GM15510 (cell line): Measurements from ENCODE around the gene CEP152.

Source experiments
- POLR2A ChIP-seq: IDR thresholded peaks from 3 replicates; pipeline ENCODE4 v1.6.1; 2011; ENCODE audit warnings: borderline replicate concordance; ENCODE audit not compliant: insufficient read length; ENCODE audit errors: extremely low read depth

The CEP152 gene

GRCh38 chr15:48828906-48829305 is 18.0 kb upstream of the CEP152 start:
- no peak for TF ChIP-seq POLR2A

GRCh38 chr15:48828471-48828870 is 17.6 kb upstream of the CEP152 start:
- TF ChIP-seq POLR2A: no peak

DNA sequence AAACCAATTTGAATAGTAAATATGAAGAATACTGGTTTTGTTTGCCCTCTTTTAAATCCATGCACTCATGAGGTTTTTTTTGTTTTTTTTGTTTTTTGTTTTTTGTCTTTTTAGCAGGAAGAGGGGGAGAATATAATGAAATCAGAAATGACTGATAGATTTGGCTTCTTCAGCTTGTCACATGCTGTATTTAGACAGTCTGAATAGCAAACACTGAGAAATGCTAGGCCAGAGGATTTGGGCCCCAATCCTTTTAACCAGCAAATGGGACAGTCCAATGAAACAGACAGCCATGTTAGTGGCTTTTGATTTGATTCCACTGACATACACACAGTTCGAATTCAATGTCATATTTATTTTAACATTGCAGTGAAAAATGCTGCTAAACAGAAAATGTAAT is 14.2 kb upstream of the CEP152 start:
- TF ChIP-seq POLR2A: no peak

DNA sequence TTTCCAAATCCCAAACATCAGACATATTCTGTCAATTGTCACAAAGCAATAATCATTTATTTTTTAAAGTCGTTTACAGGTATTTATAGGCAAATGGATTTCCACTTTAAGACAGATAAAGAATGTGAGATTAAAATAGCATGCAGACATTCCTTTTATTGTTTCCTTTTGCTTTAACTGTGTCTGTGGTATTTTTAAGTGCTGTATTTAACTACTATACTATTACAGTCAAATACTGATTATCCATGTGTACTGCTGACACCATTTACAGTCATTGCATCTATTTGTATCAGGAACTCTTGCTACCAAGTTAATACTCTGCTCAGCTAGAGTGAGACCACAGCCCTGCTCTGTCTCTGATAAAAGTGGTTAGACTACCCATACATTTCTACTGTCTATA is 12.8 kb upstream of the CEP152 start:
- no peak for TF ChIP-seq POLR2A

DNA sequence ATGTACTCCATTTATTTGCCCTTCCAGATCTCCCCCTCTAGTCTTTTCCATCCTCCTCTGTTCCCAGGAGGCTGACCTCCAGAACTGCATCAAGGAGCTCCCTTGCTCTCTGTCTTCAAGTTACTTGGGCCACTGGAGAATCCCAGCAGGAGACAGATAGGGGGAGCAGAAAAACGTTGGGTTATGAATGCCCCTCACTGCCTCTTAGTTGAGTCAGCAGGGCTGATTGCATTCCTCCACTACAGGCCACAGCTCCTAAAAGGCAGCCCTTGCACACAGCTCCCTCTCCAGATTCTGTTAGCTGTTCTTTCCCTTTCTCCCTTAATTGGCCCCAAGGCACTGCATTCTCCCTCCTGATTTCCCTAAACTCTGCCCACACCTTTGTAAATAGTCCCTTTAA is 12.4 kb upstream of the CEP152 start:
- TF ChIP-seq POLR2A: no peak

DNA sequence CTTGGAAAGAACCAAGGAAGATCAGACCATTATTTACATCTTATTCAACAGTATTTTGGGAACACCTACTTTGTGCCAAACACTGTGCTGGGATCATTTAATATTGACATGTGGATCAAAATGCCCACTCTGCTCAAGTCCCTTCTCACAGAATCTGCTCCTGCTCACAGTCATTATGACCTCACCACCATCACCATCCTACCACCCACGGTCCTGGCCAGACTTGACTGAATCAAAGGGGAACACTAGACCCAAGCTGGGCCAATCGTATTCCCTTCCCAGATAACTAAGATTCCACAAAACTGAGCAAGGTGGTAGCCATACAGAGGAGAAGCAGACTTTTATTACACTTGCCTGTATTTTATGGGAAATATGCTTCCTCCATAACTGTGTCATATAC is 3.4 kb upstream of the CEP152 start:
- no peak for TF ChIP-seq POLR2A

GRCh38 chr15:48811325-48811958 is 573 bp upstream of the CEP152 start:
- TF ChIP-seq POLR2A: no peak

DNA sequence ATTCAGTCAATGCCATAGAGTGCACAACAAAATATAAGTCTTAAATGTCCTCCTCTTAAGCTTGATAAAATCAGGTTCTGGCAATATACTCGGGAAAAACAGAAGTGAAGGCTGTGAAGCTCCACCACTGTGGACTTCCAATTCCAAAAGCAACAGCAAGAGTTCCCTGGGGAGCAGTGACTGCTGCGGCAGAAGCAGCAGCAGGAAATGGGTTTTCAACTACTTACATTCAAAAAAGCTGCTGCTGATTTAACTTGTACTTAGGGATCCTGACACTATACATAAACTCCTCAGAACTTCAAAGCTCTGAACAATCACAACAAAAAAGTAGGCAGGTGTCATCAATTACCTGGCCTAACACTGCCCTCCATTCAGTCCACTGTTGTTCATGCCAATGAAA is 4.7 kb downstream of the CEP152 start:
- TF ChIP-seq POLR2A: no peak

DNA sequence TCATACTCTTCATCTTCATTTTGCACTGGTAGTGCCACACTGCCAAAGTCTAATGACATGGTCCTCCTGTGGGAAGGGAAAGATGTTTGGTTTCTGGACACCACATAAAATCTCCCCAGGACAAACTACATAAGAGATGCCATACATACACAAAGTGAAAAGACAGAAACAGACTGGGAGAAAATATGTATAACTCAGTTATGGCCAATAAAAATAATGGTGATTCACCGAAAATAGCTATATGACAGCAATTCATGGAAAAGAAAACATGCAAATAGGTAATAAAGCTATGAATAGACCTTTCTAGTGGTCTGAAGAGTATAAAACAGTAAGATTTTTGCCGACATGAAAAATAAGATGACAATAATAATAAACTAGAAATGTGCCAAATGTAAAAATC is 5.3 kb downstream of the CEP152 start:
- no peak for TF ChIP-seq POLR2A

DNA sequence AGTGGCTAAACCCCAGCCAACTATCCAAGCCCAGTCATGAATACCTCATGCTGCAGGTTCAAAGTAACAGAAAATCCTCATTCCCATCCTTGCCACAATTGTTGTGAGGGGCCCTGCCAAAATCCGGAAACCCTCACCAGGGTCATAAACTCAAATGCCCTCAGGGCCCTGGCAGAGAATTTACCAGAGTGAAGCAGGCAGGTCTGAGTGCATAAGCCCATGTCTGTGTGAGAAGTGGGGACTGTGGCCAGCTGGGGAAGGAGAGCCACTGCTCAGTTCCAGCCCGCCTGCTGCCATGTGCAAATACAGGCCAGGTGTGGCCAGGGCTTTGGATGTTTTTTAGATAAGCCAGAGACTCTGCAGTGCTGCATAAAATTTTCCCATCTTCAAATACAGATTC is 7.0 kb downstream of the CEP152 start:
- no peak for TF ChIP-seq POLR2A

DNA sequence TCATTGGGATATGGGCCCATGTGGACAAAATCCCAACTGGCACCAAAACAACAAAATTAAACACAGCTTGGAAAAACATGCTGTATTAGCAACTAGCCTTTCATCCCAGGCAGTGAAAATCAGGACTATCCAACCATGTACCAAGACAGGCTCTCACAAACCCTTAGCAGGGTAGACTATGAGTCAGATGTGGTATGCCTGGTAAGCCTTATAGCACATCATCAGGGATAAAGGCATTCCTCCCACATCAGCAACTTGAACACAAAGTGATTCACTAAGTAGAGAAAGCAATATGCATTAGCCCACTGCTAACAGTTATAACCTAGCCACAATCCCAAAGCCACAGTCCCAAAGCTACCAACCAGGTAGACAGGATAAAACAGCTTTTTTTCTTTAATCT is 8.0 kb downstream of the CEP152 start:
- TF ChIP-seq POLR2A: no peak

GRCh38 chr15:48802257-48802656 is 8.6 kb downstream of the CEP152 start:
- TF ChIP-seq POLR2A: no peak

- no peak for TF ChIP-seq POLR2A
These were observed 9.9 kb downstream of the CEP152 start for GRCh38 chr15:48800811-48801455.

GRCh38 chr15:48800245-48800644 is 10.6 kb downstream of the CEP152 start:
- no peak for TF ChIP-seq POLR2A

- TF ChIP-seq POLR2A: no peak
These were observed 12.6 kb downstream of the CEP152 start for GRCh38 chr15:48798319-48798718.

DNA sequence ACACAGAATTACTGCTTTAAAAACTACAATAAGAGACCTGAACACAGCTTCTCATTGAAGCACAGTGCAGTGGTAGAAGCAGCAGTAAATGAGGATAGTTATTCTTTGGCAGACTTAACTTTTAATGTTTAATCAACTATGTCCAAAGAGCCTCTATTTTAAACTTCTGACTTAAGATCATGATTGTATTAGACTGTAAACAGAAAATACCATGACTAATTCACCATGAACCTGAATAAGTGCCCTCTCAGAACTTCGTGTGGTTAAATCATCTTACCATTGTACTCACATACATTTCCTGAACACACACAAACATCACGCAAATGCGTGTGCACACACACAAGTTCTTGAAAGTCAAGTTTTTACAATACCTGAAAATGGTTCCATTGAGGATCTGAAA is 13.9 kb downstream of the CEP152 start:
- no peak for TF ChIP-seq POLR2A
